B cell (primary cell): ENCODE measurements around the gene EIF3M. TPM values are rescaled to one million over a fixed set of nuclear protein-coding genes. Genes with fewer than 3 reads are reported as not detected.
A peak's percentile ranks its signal among the peaks of the same experiment; 100 is the strongest.

Experiments used
- ATAC-seq: fragments of 200-7000 bp; cut with Tn5 transposase; one replicate; pipeline ENCODE4 v1.10.0; 2021; ENCODE audit warnings: low read depth, mild to moderate bottlenecking, moderate number of reproducible peaks, moderate library complexity
- CTCF ChIA-PET: fragments of 350-600 bp; sonication (Branson Sonifier 250); formaldehyde crosslinking; loops from one replicate; lab custom pipeline; 2021; ENCODE audit warnings: antibody characterized with exemption, inconsistent platforms; lab: Charles Lee
- POLR2A ChIA-PET: fragments of 350-600 bp; sonication (Branson Sonifier 250); formaldehyde crosslinking; loops from one replicate; lab custom pipeline; 2021; ENCODE audit warnings: antibody characterized with exemption; lab: Charles Lee
- DNase-seq: peaks from one replicate; pipeline ENCODE4 v3.0.0; 2013
- H2AFZ ChIP-seq: 2 replicates; pipeline ENCODE4 v1.6.1; 2012; ENCODE audit warnings: mild to moderate bottlenecking, low read depth, low read length; ENCODE audit not compliant: insufficient read depth, poor library complexity, severe bottlenecking
- H3K27ac ChIP-seq, 2 donors: 1 replicate in 1 of 2; 2 replicates in 1 of 2; pipeline ENCODE4 v1.5.1; 2012 to 2013; ENCODE audit warnings: low read length in 2 of 2, mild to moderate bottlenecking in 2 of 2, moderate library complexity in 1 of 2
- H3K27me3 ChIP-seq, 4 experiments: fragments of 200-600 bp in 1 of 4; sonication (generic) in 1 of 4; replicated peaks in 1 of 4; 1 replicate in 2 of 4; 2 replicates in 2 of 4; pipeline versions ENCODE4 v1.6.1 to v1.7.0; 2013 to 2016; ENCODE audit warnings: low read length in 3 of 4, mild to moderate bottlenecking in 2 of 4, mixed read lengths in 1 of 4, moderate library complexity in 1 of 4; ENCODE audit not compliant: insufficient read depth in 4 of 4, control insufficient read depth in 3 of 4; ENCODE audit errors: control extremely low read depth in 1 of 4
- H3K36me3 ChIP-seq, 2 experiments: replicated peaks in 1 of 2; 1 replicate in 1 of 2; 2 replicates in 1 of 2; pipeline versions ENCODE4 v1.6.1 to v1.7.1; 2013; ENCODE audit warnings: low read length in 1 of 2; ENCODE audit not compliant: insufficient read depth in 2 of 2, control insufficient read depth in 1 of 2; ENCODE audit errors: control extremely low read depth in 1 of 2, extremely low read depth in 1 of 2
- H3K4me1 ChIP-seq, 2 donors: fragments of 200-600 bp in 1 of 2; sonication (generic) in 1 of 2; 1 replicate in 1 of 2; 2 replicates in 1 of 2; pipeline versions ENCODE4 v1.5.1 to v1.6.1; 2013 to 2017; ENCODE audit warnings: low read length in 2 of 2; ENCODE audit not compliant: control insufficient read depth in 2 of 2, insufficient read depth in 2 of 2
- H3K4me2 ChIP-seq: replicated peaks from 2 replicates; pipeline ENCODE3; 2012; ENCODE audit warnings: mild to moderate bottlenecking, low read depth, low read length; ENCODE audit not compliant: poor library complexity, severe bottlenecking
- H3K4me3 ChIP-seq, 5 experiments: fragments of 200-600 bp in 1 of 5; sonication (generic) in 1 of 5; 1 replicate in 3 of 5; 2 replicates in 2 of 5; pipeline versions ENCODE4 v1.5.1 to v1.7.0; 2011 to 2016; ENCODE audit warnings: low read length in 4 of 5, mild to moderate bottlenecking in 4 of 5, low read depth in 2 of 5, control low read depth in 1 of 5, moderate library complexity in 1 of 5; ENCODE audit not compliant: insufficient read depth in 1 of 5; ENCODE audit errors: control extremely low read depth in 1 of 5, extremely low read depth in 1 of 5
- H3K79me2 ChIP-seq: fragments of 200-600 bp; sonication (generic); one replicate; pipeline ENCODE4 v1.6.0; 2016; ENCODE audit warnings: low read length; ENCODE audit not compliant: control insufficient read depth, insufficient read depth
- H3K9ac ChIP-seq: fragments of 200-600 bp; sonication (generic); 2 replicates; pipeline ENCODE4 v1.6.1; 2017; ENCODE audit warnings: mild to moderate bottlenecking, low read length, moderate library complexity
- H3K9me3 ChIP-seq, 3 donors: one replicate each; pipeline versions ENCODE4 v1.6.1 to v1.7.1; 2013; ENCODE audit warnings: low read length in 2 of 3; ENCODE audit not compliant: control insufficient read depth in 2 of 3, insufficient read depth in 1 of 3; ENCODE audit errors: control extremely low read depth in 1 of 3
- H4K20me1 ChIP-seq: 2 replicates; pipeline ENCODE4 v1.6.0; 2012; ENCODE audit warnings: mild to moderate bottlenecking, low read length; ENCODE audit not compliant: insufficient read depth, control insufficient read depth, poor library complexity, severe bottlenecking
- H3K27ac Mint-ChIP-seq: one replicate; pipeline ENCODE4 v1.8.0; 2021; ENCODE audit warnings: mixed read lengths
- H3K27me3 Mint-ChIP-seq: one replicate; pipeline ENCODE4 v1.8.0; 2021; ENCODE audit warnings: mixed read lengths
- H3K4me1 Mint-ChIP-seq: one replicate; pipeline ENCODE4 v1.8.0; 2021; ENCODE audit warnings: mixed read lengths
- H3K4me3 Mint-ChIP-seq: one replicate; pipeline ENCODE4 v1.8.0; 2021; ENCODE audit warnings: mixed read lengths
- H3K9me3 Mint-ChIP-seq: one replicate; pipeline ENCODE4 v1.8.0; 2022; ENCODE audit warnings: mixed read lengths; ENCODE audit not compliant: insufficient read depth
- CTCF ChIP-seq: fragments of 200-600 bp; IDR thresholded peaks from one replicate; pipeline ENCODE4 v1.8.0; 2022; ENCODE audit warnings: antibody characterized with exemption, mild to moderate bottlenecking
- EZH2 ChIP-seq: IDR thresholded peaks from 2 replicates; pipeline ENCODE4 v1.6.1; 2012; ENCODE audit warnings: borderline replicate concordance, low read depth, mild to moderate bottlenecking, moderate library complexity, low read length; ENCODE audit not compliant: insufficient read depth, poor library complexity, severe bottlenecking
- WGBS: methylation state at CpG from one replicate; pipeline ENCODE4 v1.1.5; 2013; ENCODE audit warnings: missing lambda C conversion rate; ENCODE audit not compliant: insufficient coverage; 5-methylcytosine and 5-hydroxymethylcytosine counted together
- intact Hi-C: fragments of 100-400 bp; cut with micrococcal nuclease; formaldehyde crosslinking; loops from one replicate; pipeline ENCODE4 v1.10.0; 2022
- polyA plus RNA-seq: library from polyadenylated mRNA; depleted of rRNA; stranded (reverse); fragments of >200 nt; gene quantifications from 2 replicates; pipeline ENCODE4 v1.2.3, GENCODE V29; 2012
- total RNA-seq, 2 donors: library from RNA; stranded (reverse); fragments of 120-200 nt in 1 of 2; gene quantifications; 1 replicate in 1 of 2; 2 replicates in 1 of 2; pipeline versions ENCODE4 v1.2.3 to v1.2.4, GENCODE V29; 2013 to 2022

Gene EIF3M
- total and polyA plus RNA-seq, 2 donors (not counting 1 experiment from before 2014, with no cell fraction given): 147 to 174 TPM

- DNase-seq (no peak), ATAC-seq (no peak)
- Histone ChIP-seq H3K4me1 (no peaks in the 10 kb centered on the region), H3K36me3 (no peaks in the 10 kb centered on the region), H4K20me1 (no peaks in the 10 kb centered on the region), H3K27ac (no peak overlapping the region), H3K4me2 (no peak overlapping the region), H3K9me3 (no peaks in the 10 kb centered on the region), H3K9ac (no peak overlapping the region), H2AFZ (no peak overlapping the region), H3K27me3 (no peaks in the 10 kb centered on the region), H3K4me3 (no peak overlapping the region), H3K79me2 (no peaks in the 10 kb centered on the region)
- no peak for TF ChIP-seq CTCF
- no peak for TF ChIP-seq EZH2
- ChIA-PET CTCF (no interaction called here), POLR2A (no interaction called here)
- 100% methylated on average over 2 of the region's 3 CpGs for WGBS
- intact Hi-C loops: no loop called here
- Mint-ChIP-seq H3K27ac (no peak overlapping the region), H3K4me1 (peaks cover 4% of the 10 kb centered on the region), H3K9me3 (no peaks in the 10 kb centered on the region), H3K4me3 (no peak overlapping the region), H3K27me3 (peaks cover 4% of the 10 kb centered on the region)
Observed at GRCh38 chr11:32563600-32563959, 20.1 kb upstream of the EIF3M start.

- Mint-ChIP-seq H3K27ac (no peak overlapping the region), H3K4me1 (peaks cover 4% of the 10 kb centered on the region), H3K27me3 (peaks cover 18% of the 10 kb centered on the region), H3K9me3 (no peaks in the 10 kb centered on the region), H3K4me3 (no peak overlapping the region)
- Histone ChIP-seq H2AFZ (peak overlapping the region; percentile 45), H3K27ac (no peak overlapping the region), H3K36me3 (no peaks in the 10 kb centered on the region), H3K4me2 (peak overlapping the region; percentile 11), H3K9me3 (no peaks in the 10 kb centered on the region), H3K4me3 (no peak overlapping the region), H3K9ac (no peak overlapping the region), H3K27me3 (peaks cover 0 to 3% (median 0%) of the 10 kb centered on the region in 4 experiments), H3K79me2 (no peaks in the 10 kb centered on the region), H3K4me1 (no peaks in the 10 kb centered on the region), H4K20me1 (no peaks in the 10 kb centered on the region)
- ATAC-seq: no peak
- WGBS: no CpG with 5 or more reads among the region's 2 CpGs
- CTCF ChIA-PET: no interaction called here
- POLR2A ChIA-PET: no interaction called here
- DNase-seq: no peak
- intact Hi-C loops: no loop called here
- no peak for TF ChIP-seq EZH2
- TF ChIP-seq CTCF: no peak
Observed at GRCh38 chr11:32566517-32566916, 17.1 kb upstream of the EIF3M start.
